ENCODE measurements around the gene GTF2A2.

GTF2A2 gene

GRCh38 chr15:59688423-59688781 is 31.1 kb upstream of the GTF2A2 start:
- DNase-seq = no peak

GRCh38 chr15:59687836-59688235 is 30.5 kb upstream of the GTF2A2 start:
- Histone ChIP-seq H3K36me3 (peaks cover 29% of the 10 kb centered on the region), H3K27me3 (ENCODE audit: insufficient read depth, low read depth, severe bottlenecking) (no peaks in the 10 kb centered on the region), H3K27ac (peak overlapping the region; percentile 97), H3K9me3 (ENCODE audit: severe bottlenecking) (no peaks in the 10 kb centered on the region), H3K4me3 (ENCODE audit: low read depth, low read length) (peak overlapping the region; percentile 99)
- no peak for DNase-seq
- no peak for TF ChIP-seq CTCF (IDR thresholded peaks at IDR 0.05; ENCODE audit: low read depth, low read length)

More at GRCh38 chr15:59688423-59688781, 31.1 kb upstream of the GTF2A2 start:
- H3K9me3 ChIP-seq (ENCODE audit: severe bottlenecking) = no peaks in the 10 kb centered on the region
- H3K36me3 ChIP-seq = peaks cover 29% of the 10 kb centered on the region
- TF ChIP-seq CTCF (IDR thresholded peaks at IDR 0.05; ENCODE audit: low read depth, low read length) = no peak
- H3K4me3 ChIP-seq (ENCODE audit: low read depth, low read length) = peak overlapping the region; percentile 99
- H3K27ac ChIP-seq = peak overlapping the region; percentile 97
- H3K27me3 ChIP-seq (ENCODE audit: insufficient read depth, low read depth, severe bottlenecking) = no peaks in the 10 kb centered on the region

GRCh38 chr15:59686389-59686788 is 29.1 kb upstream of the GTF2A2 start:
- Histone ChIP-seq H3K36me3 (peaks cover 35% of the 10 kb centered on the region), H3K4me3 (ENCODE audit: low read depth, low read length) (no peak overlapping the region), H3K27me3 (ENCODE audit: insufficient read depth, low read depth, severe bottlenecking) (no peaks in the 10 kb centered on the region), H3K9me3 (ENCODE audit: severe bottlenecking) (no peaks in the 10 kb centered on the region), H3K27ac (no peak overlapping the region)
- DNase-seq = no peak
- no peak for TF ChIP-seq CTCF (IDR thresholded peaks at IDR 0.05; ENCODE audit: low read depth, low read length)

- H3K4me3 ChIP-seq (ENCODE audit: low read depth, low read length) = no peak overlapping the region
- no peak overlapping the region for H3K27ac ChIP-seq
Measured at GRCh38 chr15:59685737-59686297, 28.5 kb upstream of the GTF2A2 start.

GRCh38 chr15:59680870-59681269 is 23.6 kb upstream of the GTF2A2 start:
- Histone ChIP-seq H3K9me3 (ENCODE audit: severe bottlenecking) (no peaks in the 10 kb centered on the region), H3K27me3 (ENCODE audit: insufficient read depth, low read depth, severe bottlenecking) (no peaks in the 10 kb centered on the region), H3K27ac (no peak overlapping the region), H3K4me3 (ENCODE audit: low read depth, low read length) (no peak overlapping the region), H3K36me3 (peaks cover 70% of the 10 kb centered on the region)
- no peak for DNase-seq
- no peak for TF ChIP-seq CTCF (IDR thresholded peaks at IDR 0.05; ENCODE audit: low read depth, low read length)

More at GRCh38 chr15:59685737-59686297, 28.5 kb upstream of the GTF2A2 start:
- TF ChIP-seq CTCF (IDR thresholded peaks at IDR 0.05; ENCODE audit: low read depth, low read length) = no peak
- H3K9me3 ChIP-seq (ENCODE audit: severe bottlenecking) = no peaks in the 10 kb centered on the region
- H3K36me3 ChIP-seq = peaks cover 39% of the 10 kb centered on the region
- DNase-seq = no peak
- no peaks in the 10 kb centered on the region for H3K27me3 ChIP-seq (ENCODE audit: insufficient read depth, low read depth, severe bottlenecking)

- Histone ChIP-seq H3K36me3 (peaks cover 70% of the 10 kb centered on the region), H3K27me3 (ENCODE audit: insufficient read depth, low read depth, severe bottlenecking) (no peaks in the 10 kb centered on the region), H3K27ac (no peak overlapping the region), H3K4me3 (ENCODE audit: low read depth, low read length) (no peak overlapping the region), H3K9me3 (ENCODE audit: severe bottlenecking) (no peaks in the 10 kb centered on the region)
- no peak for DNase-seq
- TF ChIP-seq CTCF (IDR thresholded peaks at IDR 0.05; ENCODE audit: low read depth, low read length) = no peak
Measured at GRCh38 chr15:59680346-59680745, 23.0 kb upstream of the GTF2A2 start.
